DOHH2 (cell line): ENCODE data around the gene CLPX.

Experiments
- CTCF ChIP-seq: fragments of 200-600 bp; sonication (generic); IDR thresholded peaks from one replicate; pipeline ENCODE4 v1.5.1; 2014; ENCODE audit warnings: antibody characterized with exemption, mild to moderate bottlenecking, low read depth, low read length; ENCODE audit not compliant: poor library complexity, severe bottlenecking
- EZH2phosphoT487 ChIP-seq: fragments of 200-600 bp; sonication (generic); IDR thresholded peaks from 2 replicates; pipeline ENCODE4 v1.6.1; 2017; ENCODE audit warnings: borderline replicate concordance, mild to moderate bottlenecking, antibody characterized with exemption, low read length, moderate library complexity, mixed read lengths

DNA sequence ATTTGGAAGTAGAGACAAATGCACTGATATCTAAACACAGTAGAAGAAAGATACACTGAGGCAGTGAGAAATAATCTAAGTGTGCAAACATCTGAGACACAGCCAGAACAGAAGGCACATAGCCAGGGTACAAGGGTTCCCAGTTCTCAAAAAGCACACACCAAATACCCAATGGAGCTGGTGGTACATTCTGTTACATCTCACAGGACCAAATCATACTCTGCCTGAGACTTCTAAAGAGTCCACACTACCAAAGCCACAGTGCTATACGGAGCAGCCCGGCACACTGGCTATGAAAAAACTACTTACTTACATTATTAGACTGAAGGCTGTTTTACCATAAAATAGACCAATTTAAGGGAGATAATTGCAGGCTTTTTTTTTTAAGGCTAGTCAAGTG lies 19.3 kb downstream of the CLPX start:
- no peak for TF ChIP-seq CTCF
- TF ChIP-seq EZH2phosphoT487 = no peak
